IPS DF 19.7 (cell line): ENCODE data around the gene ZSCAN5B.
"Not testable (repeated sequence)": the region's sequence is repeated elsewhere in the genome, so short reads cannot be mapped to it uniquely, and the experiment has no call there.

Experiments
- DNase-seq: peaks from one replicate; pipeline ENCODE4 v3.0.0-alpha.2; 2013; ENCODE audit warnings: low read depth, low spot score

ZSCAN5B gene

DNA sequence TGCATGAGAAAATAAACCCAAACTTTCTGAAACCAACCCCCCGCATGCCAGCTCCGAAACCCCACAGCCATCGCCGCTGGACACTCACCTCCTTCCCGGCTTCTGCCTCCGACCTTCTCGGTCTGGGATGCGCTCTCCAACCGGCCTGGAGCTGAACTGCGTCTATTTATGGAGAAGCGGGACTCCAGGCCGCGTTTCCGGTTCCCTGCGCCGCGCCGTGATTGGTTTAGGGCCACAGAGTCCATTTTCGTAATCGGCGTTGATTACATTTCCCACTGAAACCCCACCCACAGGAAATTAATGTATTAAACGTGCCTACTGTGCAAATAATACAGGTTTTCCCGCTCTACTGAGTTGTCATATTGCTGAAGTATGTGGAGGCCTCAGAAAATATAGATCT lies at the start of gene ZSCAN5B:
ZSCAN5B (minus strand) TSS at position 138 of the 400 bp plus-strand sequence. CDS start 4,731 bp downstream, outside the sequence.
- DNase-seq = not testable (repeated sequence)

DNA sequence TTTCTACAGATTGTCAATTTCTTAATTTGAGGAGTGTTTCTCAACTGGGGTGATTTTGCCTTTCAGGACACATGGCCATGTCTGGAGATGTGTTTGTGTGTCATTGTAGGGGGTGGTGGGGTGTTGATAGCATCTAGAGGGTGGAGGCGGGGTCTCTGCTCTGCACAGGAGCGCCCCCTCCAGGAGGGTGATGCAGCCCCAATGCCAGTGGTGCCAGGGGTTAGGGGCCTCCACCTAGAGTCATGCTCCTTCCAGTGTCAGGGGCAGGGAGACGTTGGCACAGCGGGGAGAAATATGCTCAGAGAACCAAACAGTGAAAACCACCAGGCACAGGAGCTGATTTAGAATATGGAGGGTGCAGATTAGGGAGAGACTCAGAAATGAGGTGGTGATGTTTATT lies 48.2 kb upstream of the ZSCAN5B start:
- DNase-seq = not testable (repeated sequence)

GRCh38 chr19:56245121-56245740 lies 47.6 kb upstream of the ZSCAN5B start:
- no peak for DNase-seq

DNA sequence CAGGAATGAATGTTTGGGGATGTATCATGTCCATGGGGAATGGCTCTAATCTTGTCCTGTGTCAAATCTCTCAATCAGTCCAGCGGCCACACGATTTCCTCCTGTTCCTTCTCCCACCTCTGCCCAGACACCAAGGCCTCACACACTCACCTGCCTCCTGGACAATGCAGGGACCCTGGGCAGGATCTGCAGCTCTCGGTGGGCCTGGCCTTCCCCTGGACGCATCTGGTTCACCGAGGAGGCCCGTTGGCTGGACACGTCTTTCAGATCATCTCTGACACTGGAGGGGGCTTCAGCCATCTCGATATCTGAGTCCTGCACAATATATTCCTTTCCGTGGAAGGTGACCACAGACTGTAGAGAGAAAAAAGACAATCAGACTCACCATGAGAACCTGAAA lies 25.9 kb upstream of the ZSCAN5B start:
- DNase-seq = no peak

- no peak for DNase-seq
These were observed 25.3 kb upstream of the ZSCAN5B start for GRCh38 chr19:56222901-56223300.

DNA sequence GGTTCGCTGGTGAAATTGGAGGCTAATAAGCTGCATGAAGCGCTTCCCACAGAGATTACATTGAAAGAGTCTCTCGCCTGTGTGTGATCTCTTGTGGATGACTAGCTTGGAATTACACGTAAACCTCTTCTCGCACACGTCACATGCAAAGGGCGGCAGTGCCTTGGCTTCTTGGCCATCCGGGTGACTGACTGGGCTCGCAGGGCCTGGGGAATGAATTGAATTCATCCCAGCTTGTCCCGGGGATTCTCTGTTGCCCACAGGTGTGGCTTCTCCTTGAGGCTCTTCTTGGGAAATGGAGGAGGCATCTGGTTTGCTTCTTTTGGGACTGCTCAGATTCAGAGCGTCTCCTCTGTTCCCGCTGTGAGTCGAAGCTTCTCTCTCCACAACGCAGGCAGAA lies 24.3 kb upstream of the ZSCAN5B start:
- no peak for DNase-seq

DNA sequence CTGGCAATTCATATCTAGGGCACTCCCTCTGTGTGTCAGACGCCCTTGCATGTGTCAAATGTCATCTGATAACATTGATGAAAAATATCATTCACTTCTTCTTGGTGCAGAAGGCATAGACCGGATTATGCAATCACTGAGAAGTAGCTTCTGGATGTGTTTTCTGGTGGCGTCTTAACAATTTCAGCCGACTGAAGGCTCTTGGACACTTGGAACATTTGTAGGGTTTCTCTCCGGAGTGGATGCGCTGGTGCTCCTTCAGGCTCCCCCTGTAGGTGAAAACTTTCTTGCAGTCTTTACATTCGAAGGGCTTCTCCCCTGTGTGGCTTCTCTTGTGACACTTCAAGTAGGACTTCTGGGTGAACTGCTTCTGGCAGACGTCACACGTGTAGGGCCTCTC lies 23.9 kb upstream of the ZSCAN5B start:
- not testable (repeated sequence) for DNase-seq

DNA sequence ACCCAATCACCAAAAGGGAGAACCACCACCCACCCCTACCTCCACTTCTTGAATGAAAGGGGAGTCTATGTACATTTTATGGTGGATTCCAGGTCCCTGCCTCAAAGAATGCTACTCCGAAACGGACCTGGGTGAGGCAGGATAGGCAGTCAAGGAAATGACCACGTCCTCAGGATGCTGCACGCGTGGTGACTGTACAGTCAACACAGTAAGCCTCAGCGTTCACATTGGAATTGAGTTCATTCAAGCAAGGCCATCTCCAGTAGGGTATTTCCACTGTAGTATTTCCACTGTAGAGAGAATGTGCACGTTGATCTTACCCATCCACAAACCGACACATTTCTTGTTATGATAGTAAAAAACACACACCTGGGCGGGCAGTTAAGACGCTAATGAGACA lies 21.4 kb upstream of the ZSCAN5B start:
- no peak for DNase-seq

DNA sequence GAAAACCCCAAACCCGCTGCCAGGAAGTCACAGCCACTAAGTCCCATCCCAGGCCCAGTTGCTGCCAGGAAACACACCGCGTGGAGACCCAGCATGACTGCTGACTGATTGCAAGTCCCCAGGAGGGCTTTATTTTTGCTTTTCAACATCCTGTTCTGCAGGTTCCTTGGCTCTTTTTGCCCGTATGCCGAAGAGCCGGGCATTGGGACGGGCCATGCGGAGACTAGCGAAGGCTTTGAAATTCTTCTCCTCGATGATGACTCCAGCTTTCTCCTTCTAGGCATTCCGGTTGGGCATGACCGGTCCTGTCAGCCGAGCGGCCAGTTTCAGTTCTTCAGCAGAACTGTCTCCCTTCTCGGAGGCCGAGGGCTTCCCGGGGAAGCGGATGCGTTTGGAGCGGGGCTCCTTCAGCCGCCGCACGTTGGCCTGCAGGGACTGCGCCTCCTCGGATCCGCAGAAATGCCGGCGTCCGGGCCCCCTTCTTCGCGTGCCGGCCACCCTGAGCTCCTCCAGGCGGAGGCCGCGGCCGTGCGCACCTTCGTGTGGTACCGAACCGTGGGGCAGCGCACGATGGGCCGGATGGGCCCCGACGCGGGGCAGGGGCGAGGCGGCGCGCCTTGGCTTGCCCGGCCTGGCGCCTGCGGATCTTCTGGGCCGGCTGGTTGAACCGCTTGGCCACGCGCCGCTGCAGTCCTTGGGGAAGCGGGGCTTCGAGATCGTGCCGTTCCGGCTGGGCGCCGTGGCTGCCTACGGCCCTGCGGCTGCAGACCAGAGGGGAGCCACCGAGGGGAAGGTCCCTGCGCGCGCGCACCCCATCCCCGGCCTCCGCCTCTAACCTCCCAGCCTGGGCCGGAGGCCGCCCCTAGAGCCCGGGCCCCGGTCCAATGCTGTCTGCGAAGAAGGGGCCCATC lies 19.7 kb upstream of the ZSCAN5B start:
- DNase-seq = peak; percentile 25

DNA sequence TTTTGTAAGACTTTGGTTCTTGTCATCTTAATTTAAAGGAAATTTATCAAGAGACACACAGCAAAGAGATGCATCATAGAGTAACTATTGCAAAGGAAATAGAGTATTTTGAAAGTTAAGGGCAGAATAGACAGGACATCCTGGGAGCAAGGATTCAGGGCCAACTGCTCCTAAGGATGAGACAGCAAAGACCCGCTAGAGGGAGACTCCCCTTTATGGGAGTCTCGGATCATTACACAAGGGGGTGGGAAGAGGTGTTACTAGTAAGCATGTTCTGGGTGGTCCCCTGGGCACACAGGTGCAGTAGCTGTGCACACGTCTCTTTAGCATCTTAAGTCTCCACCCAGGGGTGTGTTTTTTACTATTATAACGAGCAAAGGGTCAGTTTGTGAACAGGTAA lies 14.1 kb upstream of the ZSCAN5B start:
- no peak for DNase-seq

DNA sequence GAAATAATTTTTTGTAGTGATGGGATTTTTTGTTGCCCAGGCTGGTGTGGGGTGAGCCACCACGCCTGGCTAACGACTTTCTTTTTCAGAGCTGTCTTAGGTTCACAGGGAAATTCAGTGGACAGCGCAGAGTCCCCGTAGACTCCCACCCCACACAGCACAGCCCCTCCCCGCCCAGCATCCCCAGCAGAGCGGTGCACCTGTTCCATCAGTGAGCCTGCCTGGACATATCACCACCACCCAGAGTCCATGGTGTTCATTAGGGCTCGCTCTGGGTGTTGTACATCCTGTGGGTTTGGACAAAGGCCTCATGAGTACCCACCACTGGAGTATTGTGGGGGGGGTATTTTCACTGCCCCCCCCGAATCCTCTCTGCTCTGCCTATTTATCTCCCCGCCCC lies 12.5 kb upstream of the ZSCAN5B start:
- not testable (repeated sequence) for DNase-seq

DNA sequence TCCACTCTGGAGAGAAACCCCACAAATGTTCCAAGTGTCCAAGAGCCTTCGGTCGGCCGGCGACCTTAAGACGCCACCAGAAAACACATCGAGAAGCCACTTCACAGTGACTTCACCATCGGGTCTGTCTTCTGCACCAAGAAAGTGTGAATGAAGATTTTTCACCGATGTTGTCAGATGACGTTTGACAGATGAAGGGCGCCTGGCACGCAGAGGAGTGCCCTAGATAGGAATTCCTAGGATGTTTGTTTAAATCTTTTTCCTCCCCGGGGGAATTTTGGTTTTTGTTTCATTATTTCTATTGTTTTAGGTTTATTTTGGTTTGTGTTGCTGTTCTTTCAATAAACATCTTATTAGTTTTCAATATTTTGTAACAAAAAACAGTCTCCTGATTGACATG lies 11.5 kb upstream of the ZSCAN5B start:
- no peak for DNase-seq

DNA sequence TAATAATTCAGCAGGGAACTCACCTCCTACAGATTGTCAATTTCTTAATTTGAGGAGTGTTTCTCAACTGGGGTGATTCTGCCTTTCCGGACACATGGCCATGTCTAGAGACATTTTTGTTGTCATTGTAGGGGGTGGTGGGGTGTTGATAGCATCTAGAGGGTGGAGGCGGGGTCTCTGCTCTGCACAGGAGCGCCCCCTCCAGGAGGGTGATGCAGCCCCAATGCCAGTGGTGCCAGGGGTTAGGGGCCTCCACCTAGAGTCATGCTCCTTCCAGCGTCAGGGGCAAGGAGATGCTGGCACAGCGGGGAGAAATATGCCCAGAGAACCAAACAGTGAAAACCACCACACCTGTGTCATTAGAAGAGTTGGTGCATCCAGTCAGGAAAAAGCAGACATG lies 10.0 kb upstream of the ZSCAN5B start:
- not testable (repeated sequence) for DNase-seq

DNA sequence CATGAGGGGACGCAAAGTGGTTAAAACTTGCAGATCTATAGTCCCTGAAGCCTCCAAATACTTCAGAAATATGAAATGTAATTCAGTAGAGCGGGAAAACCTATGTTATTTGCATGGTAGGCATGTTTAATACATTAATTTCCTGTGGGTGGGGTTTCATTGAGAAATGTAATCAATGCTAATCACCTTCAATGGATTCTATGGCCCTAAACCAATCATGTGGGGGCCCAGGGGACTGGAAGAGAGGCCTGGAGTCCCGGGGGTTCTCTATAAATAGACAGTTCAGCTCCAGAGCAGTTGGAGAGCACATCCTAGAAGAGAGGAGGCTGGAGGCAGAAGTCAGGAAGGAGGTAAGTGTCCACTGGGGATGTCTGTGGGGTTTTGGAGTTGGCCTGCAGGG lies 4.4 kb upstream of the ZSCAN5B start, which contains the start of gene ZSCAN5C:
ZSCAN5C (plus strand) TSS at position 301 of the 400 bp plus-strand sequence. CDS start 3,641 bp downstream, outside the sequence.
- DNase-seq = no peak

DNA sequence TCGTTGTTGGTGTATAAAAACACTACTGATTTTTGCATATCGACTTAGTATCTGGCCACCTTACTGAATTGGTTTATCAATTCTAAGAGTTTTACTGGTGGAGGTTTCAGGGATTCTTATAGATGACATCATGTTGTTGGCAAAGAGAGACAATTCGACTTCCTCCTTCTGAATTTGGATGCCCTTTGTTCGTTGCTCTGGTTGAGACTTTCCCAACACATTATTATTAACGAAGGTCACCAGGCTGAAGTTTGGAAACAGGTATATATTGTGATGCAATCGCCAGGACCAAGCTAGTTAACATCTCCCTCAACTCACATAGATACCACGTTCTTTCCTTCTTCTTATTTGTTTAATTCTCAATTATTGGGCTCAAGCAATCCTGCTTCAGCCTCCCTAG lies 2.1 kb upstream of the ZSCAN5B start:
- no peak for DNase-seq

GRCh38 chr19:56193981-56194640 lies 3.5 kb downstream of the ZSCAN5B start:
- no peak for DNase-seq

- no peak for DNase-seq
These were observed 5.9 kb downstream of the ZSCAN5B start for GRCh38 chr19:56191711-56192110.

DNA sequence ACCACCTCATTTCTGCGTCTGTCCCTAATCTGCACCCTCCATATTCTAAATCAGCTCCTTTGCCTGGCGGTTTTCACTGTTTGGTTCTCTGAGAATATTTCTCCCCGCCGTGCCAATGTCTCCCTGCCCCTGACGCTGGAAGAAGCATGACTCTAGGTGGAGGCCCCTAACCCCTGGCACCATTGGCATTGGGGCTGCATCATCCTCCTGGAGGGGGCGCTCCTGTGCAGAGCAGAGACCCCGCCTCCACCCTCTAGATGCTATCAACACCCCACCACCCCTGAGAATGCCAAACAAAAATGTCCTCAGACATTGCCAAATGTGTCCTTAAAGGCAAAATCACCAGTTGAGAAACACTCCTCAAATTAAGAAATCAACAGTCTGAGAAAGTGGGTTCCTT lies 6.5 kb downstream of the ZSCAN5B start:
- DNase-seq = no peak

- no peak for DNase-seq
These were observed 7.8 kb downstream of the ZSCAN5B start for GRCh38 chr19:56189785-56190184.

- no peak for DNase-seq
These were observed 19.9 kb downstream of the ZSCAN5B start for GRCh38 chr19:56177564-56178243.

- DNase-seq = no peak
These were observed 20.7 kb downstream of the ZSCAN5B start for GRCh38 chr19:56176881-56177280.

DNA sequence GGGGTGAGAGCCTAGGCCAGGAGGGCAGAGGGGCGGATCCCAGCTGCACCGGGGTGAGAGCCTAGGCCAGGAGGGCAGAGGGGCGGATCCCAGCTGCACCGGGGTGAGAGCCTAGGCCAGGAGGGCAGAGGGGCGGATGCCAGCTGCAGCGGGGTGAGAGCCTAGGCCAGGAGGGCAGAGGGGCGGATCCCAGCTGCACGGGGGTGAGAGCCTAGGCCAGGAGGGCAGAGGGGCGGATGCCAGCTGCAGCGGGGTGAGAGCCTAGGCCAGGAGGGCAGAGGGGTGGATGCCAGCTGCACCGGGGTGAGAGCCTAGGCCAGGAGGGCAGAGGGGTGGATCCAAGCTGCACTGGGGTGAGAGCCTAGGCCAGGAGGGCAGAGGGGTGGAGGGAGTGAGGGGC lies 21.3 kb downstream of the ZSCAN5B start:
- DNase-seq = not testable (repeated sequence)
